ENCODE measurements around the gene CUL3. TPM values are rescaled to one million over a fixed set of nuclear protein-coding genes. Genes with fewer than 3 reads are reported as not detected.
"Not testable (repeated sequence)": the region's sequence is repeated elsewhere in the genome, so short reads cannot be mapped to it uniquely, and the experiment has no call there.

CUL3 gene
- total and polyA plus RNA-seq, 8 donors: 70.9 to 116 (median 98.1) TPM

DNA sequence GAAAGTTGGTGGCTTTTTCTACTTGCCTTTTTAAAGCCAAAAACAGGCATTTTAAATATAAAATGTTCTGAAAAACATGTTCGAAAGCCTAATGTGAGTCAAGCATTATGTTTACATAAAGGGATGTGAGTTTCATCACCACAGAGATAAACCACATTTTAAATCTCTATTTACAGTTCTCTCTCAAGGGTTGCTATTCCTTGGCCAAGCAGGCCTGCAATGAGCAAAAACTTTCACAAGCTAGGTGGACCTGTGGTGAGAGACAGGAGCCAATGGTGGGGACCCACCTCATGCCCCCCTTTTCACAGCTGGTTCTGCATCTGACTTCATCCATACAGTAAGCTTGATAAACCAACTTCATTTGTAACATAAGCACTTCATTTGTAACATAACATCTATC lies 65.1 kb downstream of the CUL3 start:
- TF ChIP-seq, protein P1, sequence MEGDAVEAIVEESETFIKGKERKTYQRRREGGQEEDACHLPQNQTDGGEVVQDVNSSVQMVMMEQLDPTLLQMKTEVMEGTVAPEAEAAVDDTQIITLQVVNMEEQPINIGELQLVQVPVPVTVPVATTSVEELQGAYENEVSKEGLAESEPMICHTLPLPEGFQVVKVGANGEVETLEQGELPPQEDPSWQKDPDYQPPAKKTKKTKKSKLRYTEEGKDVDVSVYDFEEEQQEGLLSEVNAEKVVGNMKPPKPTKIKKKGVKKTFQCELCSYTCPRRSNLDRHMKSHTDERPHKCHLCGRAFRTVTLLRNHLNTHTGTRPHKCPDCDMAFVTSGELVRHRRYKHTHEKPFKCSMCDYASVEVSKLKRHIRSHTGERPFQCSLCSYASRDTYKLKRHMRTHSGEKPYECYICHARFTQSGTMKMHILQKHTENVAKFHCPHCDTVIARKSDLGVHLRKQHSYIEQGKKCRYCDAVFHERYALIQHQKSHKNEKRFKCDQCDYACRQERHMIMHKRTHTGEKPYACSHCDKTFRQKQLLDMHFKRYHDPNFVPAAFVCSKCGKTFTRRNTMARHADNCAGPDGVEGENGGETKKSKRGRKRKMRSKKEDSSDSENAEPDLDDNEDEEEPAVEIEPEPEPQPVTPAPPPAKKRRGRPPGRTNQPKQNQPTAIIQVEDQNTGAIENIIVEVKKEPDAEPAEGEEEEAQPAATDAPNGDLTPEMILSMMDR (IDR thresholded peaks at IDR 0.05): no peak
- DNase-seq: peak in 2 of 4 donors; percentile 15 to 35
- H3K27ac ChIP-seq: peak overlapping the region; percentile 4 to 13
- intact Hi-C loops (cut with DNase I): no loop called here
- H3K4me1 ChIP-seq: peaks cover 5 to 65% of the 10 kb centered on the region in 2 donors
- no peak overlapping the region for H3K4me3 ChIP-seq
- ATAC-seq: peak; percentile 36
- no peaks in the 10 kb centered on the region for H3K9me3 ChIP-seq
- no peaks in the 10 kb centered on the region for H3K27me3 ChIP-seq
- no peaks in the 10 kb centered on the region for H3K36me3 ChIP-seq

- no peak for DNase-seq
- TF ChIP-seq, protein P1 (IDR thresholded peaks at IDR 0.05): no peak
- ATAC-seq: no peak
- H3K4me3 ChIP-seq: no peak overlapping the region
- intact Hi-C loops (cut with DNase I): no loop called here
- no peak overlapping the region for H3K27ac ChIP-seq
- H3K36me3 ChIP-seq: no peaks in the 10 kb centered on the region
- no peaks in the 10 kb centered on the region for H3K9me3 ChIP-seq
- no peaks in the 10 kb centered on the region for H3K27me3 ChIP-seq
- peaks cover 5 to 54% of the 10 kb centered on the region in 2 donors for H3K4me1 ChIP-seq
These were observed 66.2 kb downstream of the CUL3 start for GRCh38 chr2:224518806-224519580.

GRCh38 chr2:224517963-224518362 lies 67.2 kb downstream of the CUL3 start:
- DNase-seq (no peak), ATAC-seq (no peak)
- Histone ChIP-seq H3K9me3 (no peaks in the 10 kb centered on the region), H3K4me3 (no peak overlapping the region), H3K4me1 (peaks cover 5 to 44% of the 10 kb centered on the region in 2 donors), H3K36me3 (no peaks in the 10 kb centered on the region), H3K27ac (peak overlapping the region in 1 of 2 donors; percentile 24), H3K27me3 (no peaks in the 10 kb centered on the region)
- TF ChIP-seq, protein P1 (IDR thresholded peaks at IDR 0.05): no peak
- intact Hi-C loops (cut with DNase I): no loop called here

DNA sequence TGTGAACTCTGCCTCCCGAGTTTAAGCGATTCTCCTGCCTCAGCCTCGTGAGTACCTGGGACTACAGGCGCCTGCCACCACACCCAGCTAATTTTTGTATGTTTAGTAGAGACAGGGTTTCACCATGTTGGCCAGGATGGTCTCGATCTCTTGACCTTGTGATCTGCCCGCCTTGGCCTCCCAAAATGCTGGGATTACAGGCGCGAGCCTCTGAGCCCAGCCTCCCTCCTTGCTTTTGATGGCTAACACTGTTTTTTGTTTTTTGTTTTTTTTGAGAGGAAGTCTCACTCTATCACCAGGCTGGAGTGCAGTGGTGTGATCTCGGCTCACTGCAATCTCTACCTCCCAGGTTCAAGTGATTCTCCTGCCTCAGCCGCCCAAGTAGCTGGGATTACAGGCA lies 68.8 kb downstream of the CUL3 start:
- H3K36me3 ChIP-seq; ATAC-seq; H3K4me3 ChIP-seq; intact Hi-C loops (cut with DNase I); H3K9me3 ChIP-seq; H3K27ac ChIP-seq; H3K27me3 ChIP-seq; DNase-seq: not testable (repeated sequence)
- H3K4me1 ChIP-seq: peaks cover 5 to 37% of the 10 kb centered on the region in 2 donors

DNA sequence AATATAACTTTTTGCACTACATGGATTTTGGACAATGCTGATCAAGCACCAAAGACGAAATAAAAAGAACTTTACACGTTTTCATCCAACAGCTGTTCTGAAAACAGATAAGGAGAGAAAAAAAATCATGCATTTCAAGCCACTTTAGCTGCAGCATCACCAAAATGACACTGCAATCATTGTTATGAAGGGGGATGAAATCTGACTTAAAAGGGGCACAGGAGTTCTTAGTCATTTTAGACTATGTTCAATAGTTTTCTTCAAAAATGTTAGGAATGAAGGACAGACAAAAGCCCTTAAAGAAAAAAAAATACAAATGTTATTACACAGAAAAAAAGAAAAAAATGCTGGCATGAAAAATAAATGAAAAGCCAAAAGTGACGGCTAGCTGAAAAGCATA lies 71.2 kb downstream of the CUL3 start:
- peaks cover 0 to 20% of the 10 kb centered on the region in 2 donors for H3K4me1 ChIP-seq
- no peak overlapping the region for H3K27ac ChIP-seq
- H3K9me3 ChIP-seq: no peaks in the 10 kb centered on the region
- no peak overlapping the region for H3K4me3 ChIP-seq
- no peak for DNase-seq
- intact Hi-C loops (cut with DNase I): no loop called here
- H3K36me3 ChIP-seq: no peaks in the 10 kb centered on the region
- ATAC-seq: no peak
- TF ChIP-seq, protein P1 (IDR thresholded peaks at IDR 0.05): no peak
- no peaks in the 10 kb centered on the region for H3K27me3 ChIP-seq
